GM12878 (cell line): ENCODE data around the gene PPFIBP1.

Source experiments
- NFYB ChIP-seq: IDR thresholded peaks from 2 replicates; pipeline ENCODE4 v1.6.1; 2011; ENCODE audit warnings: low read depth, mild to moderate bottlenecking, low read length, improper control_type of control experiment, moderate library complexity; ENCODE audit not compliant: insufficient read depth
- PAX8 ChIP-seq: fragments of 450-650 bp; IDR thresholded peaks from 2 replicates; pipeline ENCODE4 v1.6.1; 2017; ENCODE audit warnings: mild to moderate bottlenecking, moderate library complexity
- RBBP5 ChIP-seq: fragments of 200-600 bp; sonication (generic); conservative IDR thresholded peaks from 2 replicates; pipeline ENCODE4 v1.6.1; 2016
- ZNF217 ChIP-seq: fragments of 450-650 bp; IDR thresholded peaks from 2 replicates; pipeline ENCODE4 v1.6.1; 2017; ENCODE audit warnings: antibody characterized with exemption, mild to moderate bottlenecking

DNA sequence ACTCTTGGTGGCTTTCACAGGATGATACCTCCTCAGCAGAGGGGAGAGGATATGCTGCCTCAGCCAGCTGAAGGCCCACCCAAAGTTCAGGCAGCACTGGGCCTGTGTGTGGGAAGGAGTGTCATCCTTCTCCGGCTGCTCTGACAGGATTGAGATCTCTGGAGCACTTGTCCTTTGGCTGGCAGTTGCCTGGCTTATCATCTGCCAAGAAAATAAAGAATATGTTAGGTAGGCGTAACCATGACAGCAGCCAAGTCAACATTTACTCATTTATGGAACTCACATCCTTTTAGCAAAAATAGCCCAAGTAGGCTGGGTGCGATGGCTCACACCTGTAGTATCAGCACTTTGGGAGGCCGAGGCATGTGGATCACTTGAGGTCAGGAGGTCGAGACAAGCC is 68.5 kb downstream of the PPFIBP1 start:
- TF ChIP-seq RBBP5 (no peak), ZNF217 (no peak), NFYB (no peak), PAX8 (no peak)
